ENCODE data around the gene MTPN. TPM values are rescaled to one million over a fixed set of nuclear protein-coding genes. Genes with fewer than 3 reads are reported as not detected.

Gene MTPN
- total RNA-seq, 4 donors from 2014 or later = 39.4 to 74.3 (median 62.9) TPM

DNA sequence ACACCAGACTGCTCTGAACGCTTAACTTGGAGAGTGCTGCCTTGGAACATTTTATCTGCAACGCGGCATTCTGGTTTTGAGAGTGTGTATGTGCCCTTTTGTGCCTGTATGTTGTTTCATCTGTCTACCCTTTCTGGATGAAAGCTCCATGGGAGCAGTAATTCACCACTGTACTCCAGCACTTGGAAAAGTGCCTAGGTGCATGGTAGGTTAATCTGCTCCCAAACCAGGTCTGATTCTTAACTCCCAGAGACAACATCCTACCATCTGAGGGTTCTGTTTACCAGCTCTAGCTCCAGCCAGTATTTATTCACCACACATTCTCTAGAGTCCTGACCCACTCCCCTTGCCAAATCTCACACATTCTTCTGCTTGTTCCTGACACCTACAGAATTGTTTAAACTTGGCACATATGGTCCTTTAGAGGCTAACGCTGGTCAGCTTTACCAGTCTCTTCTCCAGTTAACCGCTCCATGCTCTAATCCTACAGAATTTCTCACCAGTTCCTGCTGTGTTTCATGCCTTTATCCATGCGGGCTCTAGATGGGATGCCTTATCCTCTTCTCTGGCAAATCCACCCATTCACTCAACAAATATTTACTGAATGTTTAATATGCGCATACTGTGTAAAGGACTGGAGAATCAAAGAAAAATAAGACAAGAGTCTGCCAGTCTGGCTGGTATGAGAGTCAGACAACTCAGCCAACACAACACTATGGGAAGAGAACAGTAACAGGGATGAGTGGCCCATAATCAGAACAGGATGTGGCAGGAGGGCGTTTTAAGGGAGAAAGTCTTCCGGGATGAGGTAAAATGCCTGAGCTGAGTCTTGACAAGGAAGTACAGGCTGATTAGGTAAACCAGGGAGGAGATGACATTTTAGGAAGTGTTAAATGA lies 46.3 kb downstream of the MTPN start:
- Histone ChIP-seq H3K4me3 (no peak overlapping the region), H3K27me3 (no peaks in the 10 kb centered on the region), H3K36me3 (peaks cover 0 to 15% (median 0%) of the 10 kb centered on the region in 3 donors), H3K27ac (no peak overlapping the region), H3K4me1 (no peaks in the 10 kb centered on the region), H3K9me3 (no peaks in the 10 kb centered on the region)
- no peak for DNase-seq
- TF ChIP-seq POLR2A (IDR thresholded peaks at IDR 0.05) = no peak
- TF ChIP-seq, protein P1, sequence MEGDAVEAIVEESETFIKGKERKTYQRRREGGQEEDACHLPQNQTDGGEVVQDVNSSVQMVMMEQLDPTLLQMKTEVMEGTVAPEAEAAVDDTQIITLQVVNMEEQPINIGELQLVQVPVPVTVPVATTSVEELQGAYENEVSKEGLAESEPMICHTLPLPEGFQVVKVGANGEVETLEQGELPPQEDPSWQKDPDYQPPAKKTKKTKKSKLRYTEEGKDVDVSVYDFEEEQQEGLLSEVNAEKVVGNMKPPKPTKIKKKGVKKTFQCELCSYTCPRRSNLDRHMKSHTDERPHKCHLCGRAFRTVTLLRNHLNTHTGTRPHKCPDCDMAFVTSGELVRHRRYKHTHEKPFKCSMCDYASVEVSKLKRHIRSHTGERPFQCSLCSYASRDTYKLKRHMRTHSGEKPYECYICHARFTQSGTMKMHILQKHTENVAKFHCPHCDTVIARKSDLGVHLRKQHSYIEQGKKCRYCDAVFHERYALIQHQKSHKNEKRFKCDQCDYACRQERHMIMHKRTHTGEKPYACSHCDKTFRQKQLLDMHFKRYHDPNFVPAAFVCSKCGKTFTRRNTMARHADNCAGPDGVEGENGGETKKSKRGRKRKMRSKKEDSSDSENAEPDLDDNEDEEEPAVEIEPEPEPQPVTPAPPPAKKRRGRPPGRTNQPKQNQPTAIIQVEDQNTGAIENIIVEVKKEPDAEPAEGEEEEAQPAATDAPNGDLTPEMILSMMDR (IDR thresholded peaks at IDR 0.05) = no peak

GRCh38 chr7:135929722-135930141 lies 47.4 kb downstream of the MTPN start:
- DNase-seq = no peak
- no peaks in the 10 kb centered on the region for H3K4me1 ChIP-seq
- H3K36me3 ChIP-seq = peaks cover 0 to 15% (median 0%) of the 10 kb centered on the region in 3 donors
- TF ChIP-seq, protein P1 (IDR thresholded peaks at IDR 0.05) = no peak
- no peak for TF ChIP-seq POLR2A (IDR thresholded peaks at IDR 0.05)
- H3K27ac ChIP-seq = no peak overlapping the region
- no peak overlapping the region for H3K4me3 ChIP-seq
- no peaks in the 10 kb centered on the region for H3K9me3 ChIP-seq
- no peaks in the 10 kb centered on the region for H3K27me3 ChIP-seq

GRCh38 chr7:135929249-135929648 lies 47.9 kb downstream of the MTPN start:
- Histone ChIP-seq H3K36me3 (peaks cover 0 to 15% (median 0%) of the 10 kb centered on the region in 3 donors), H3K27ac (no peak overlapping the region), H3K4me1 (no peaks in the 10 kb centered on the region), H3K27me3 (no peaks in the 10 kb centered on the region), H3K9me3 (no peaks in the 10 kb centered on the region), H3K4me3 (no peak overlapping the region)
- TF ChIP-seq, protein P1 (IDR thresholded peaks at IDR 0.05) = no peak
- no peak for TF ChIP-seq POLR2A (IDR thresholded peaks at IDR 0.05)
- DNase-seq = no peak

DNA sequence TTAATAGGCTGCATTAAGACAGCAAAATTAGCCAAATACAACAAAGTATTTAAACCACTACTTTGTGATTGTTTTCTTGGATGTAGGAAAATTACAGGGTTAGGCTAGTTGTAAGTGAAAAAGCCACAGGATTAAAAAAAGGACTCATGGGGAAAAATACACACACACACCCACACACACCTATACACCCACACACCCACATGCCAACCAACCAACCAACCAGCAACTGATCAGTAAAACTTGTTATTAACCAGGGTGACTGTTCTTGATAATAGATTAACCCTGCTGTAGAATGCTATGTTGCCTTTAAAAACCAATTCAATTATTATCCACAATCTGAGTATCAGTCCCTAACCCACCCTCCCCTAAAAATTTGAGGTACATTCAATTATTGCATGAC lies 49.0 kb downstream of the MTPN start:
- no peak for TF ChIP-seq POLR2A (IDR thresholded peaks at IDR 0.05)
- TF ChIP-seq, protein P1 (IDR thresholded peaks at IDR 0.05) = no peak

GRCh38 chr7:135925210-135925609 lies 51.9 kb downstream of the MTPN start:
- Histone ChIP-seq H3K9me3 (no peaks in the 10 kb centered on the region), H3K27ac (no peak overlapping the region), H3K4me3 (no peak overlapping the region), H3K27me3 (no peaks in the 10 kb centered on the region), H3K36me3 (peaks cover 0 to 15% (median 0%) of the 10 kb centered on the region in 3 donors), H3K4me1 (no peaks in the 10 kb centered on the region)
- no peak for DNase-seq
- no peak for TF ChIP-seq POLR2A (IDR thresholded peaks at IDR 0.05)
- TF ChIP-seq, protein P1 (IDR thresholded peaks at IDR 0.05) = no peak

More for the DNA sequence above, 49.0 kb downstream of the MTPN start:
- Histone ChIP-seq H3K27ac (no peak overlapping the region), H3K4me3 (no peak overlapping the region), H3K27me3 (no peaks in the 10 kb centered on the region), H3K4me1 (no peaks in the 10 kb centered on the region), H3K9me3 (no peaks in the 10 kb centered on the region), H3K36me3 (peaks cover 0 to 15% (median 0%) of the 10 kb centered on the region in 3 donors)
- DNase-seq = no peak

Data from Peyer's patch (tissue), 4 donors.